ENCODE results near the gene EPYC.

Gene EPYC

DNA sequence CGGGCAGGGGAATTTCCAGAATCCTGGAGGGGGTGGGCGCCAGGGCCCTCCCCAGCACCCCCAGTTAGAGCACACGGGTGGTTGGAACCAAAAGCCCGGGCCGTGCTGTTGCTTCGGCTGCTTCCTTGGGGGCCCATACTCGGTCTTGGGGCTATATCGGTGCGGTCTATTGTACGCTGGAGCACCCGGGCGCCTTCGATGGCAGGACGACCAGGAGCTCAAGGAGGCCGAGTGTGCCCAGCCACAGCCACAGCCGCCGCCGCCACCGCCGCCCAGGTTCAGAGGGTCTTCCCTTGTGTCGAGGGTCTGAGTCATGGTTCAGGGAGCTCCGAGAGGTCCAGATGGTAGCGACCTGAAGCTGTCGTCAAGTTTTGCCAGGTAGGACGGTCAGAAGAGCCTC is 50.3 kb downstream of the EPYC start:
- DNase-seq, result no peak

DNA sequence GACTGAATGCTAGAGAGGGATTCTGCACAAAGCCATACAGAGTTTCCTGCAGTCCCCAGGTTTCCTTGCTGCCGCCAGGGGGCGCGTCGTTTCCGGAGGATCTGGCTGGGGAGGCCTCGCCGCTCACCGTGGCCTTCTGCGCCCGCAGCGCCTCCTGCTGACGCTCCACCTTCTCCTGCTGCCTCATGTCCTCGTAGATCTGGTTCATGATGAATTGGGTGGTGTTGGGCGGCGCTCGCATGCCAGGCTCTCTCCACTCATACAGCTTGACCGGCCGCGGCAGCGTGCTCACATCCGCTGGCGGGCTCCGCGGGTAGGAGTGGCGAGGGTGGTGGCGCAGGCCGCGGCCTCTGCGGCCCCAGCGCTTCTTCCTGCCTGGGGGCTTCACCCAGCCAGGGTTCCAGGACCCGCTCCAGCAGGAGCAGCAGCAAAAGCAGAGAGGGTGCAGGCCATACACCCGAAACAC is 50.8 kb downstream of the EPYC start:
- no peak for DNase-seq

DNA sequence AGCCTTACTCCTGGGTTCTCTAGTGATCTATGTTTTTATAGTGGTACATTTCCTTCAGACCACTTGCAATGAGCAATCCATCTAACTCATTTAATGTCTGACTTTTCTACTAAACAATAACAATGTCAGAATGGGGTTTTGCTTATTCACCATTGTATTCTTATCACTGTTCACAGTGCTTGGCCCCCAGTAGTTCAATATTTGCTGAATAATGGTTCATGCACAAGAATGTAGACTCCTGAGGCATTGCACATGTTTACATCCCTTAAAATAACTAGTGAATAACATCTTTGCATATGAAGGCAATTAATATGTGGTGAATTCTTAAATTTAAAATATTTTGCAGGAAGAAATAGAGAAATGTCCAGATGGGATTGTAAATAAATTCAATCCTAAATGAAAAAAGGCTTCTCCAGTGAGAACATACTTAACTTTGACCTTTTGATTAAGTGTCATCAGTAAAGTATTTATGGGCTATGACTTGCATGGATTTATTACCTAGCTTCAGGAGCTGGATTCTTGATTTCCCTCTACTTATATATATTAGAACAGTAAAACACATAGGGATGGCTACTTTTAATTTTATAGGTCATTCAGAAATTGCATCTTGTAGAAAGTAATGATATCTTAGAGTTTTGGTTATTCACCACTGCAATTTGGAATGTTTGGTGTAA is 53.2 kb downstream of the EPYC start:
- DNase-seq, result no peak

DNA sequence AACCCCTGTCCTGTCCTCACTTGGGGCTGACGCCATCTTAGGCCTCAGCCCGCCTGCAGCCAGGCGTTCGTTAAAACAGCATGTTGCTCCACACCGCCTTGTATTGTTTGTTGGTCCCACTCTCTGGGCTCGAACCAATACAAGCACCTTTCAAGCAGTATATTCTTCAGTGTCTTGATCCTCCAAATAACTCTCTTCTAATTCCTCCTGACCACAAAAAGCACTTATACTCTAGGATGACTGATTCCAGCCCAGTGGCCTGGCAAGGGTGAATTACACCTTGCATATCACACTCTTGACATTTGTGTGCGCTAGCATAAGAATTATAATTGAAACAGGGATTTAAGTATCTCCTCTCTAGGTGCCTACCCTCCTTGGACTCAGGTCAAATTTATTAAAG is 56.9 kb downstream of the EPYC start:
- no peak for DNase-seq

DNA sequence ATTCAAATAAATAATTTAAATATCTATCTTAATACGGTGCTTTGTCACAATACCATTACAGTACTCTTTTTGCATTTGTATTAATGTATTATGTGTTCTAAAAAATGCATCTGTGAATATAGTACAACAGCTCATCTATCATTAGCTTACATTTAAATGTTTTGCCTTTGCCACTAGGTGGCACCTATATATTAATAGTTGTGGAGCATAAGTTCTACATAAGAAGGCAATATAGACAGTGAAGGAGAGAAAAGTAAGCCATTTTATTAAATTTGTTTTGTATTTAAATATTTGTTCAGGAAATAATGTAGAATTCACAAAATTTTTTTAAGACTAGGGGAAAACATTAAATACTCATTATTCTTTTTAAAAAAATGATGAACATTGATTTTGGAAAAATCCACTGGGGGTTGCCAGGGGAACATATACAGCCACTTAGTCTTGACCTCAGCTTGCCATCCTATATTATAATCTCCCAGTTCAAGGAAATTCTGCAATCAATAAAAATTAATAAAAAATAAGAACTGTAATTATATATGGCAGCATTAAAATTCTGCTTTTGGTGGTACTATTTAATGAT is 59.6 kb downstream of the EPYC start:
- peak; percentile 47 for DNase-seq

DNA sequence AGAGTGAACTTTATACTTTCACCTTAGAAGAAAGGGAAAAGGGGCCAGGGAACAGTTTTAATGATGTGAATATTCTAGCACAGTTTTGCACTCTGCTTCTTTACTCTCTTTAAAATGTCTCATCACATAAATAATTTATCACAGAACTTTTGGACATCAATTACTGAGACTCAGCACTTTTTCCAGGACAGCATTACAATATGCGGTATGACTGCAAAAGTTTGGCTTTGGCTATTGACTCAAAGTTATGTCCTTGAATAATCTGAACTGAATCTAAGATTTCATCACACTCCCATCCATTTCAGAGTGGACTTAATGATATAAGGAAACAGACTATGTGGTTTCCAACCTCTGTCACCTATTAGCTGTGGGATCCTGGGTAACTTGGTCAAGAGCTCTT is 61.5 kb downstream of the EPYC start:
- DNase-seq, result no peak

DNA sequence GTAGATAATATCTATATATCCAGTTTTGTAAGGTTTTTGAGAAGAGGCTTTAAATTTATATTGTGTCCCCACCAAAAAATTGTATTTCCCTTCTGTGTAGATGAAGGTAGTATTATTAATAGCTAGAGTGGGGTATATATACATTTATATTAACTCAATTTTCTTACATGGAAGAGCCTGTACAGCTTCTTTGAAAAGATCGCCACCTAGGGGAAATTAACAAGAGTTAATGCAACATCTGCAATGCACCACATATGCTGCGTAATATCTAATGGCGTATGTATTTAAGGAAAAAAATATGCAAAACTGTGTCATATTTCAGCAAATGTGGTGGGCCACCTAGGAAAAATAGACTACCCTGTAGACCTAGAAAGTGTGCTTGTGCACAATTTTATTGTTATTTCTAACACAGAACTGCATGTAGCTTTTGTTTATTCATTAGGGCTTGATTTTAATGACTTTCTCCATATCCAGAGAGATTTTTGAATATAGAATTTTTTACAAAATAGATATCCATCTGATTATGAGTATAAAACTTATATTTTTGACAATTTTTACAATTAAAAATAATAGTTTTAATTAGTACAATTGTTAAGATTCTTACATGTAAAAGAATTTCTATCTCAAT is 63.8 kb downstream of the EPYC start:
- DNase-seq, result peak; percentile 56

DNA sequence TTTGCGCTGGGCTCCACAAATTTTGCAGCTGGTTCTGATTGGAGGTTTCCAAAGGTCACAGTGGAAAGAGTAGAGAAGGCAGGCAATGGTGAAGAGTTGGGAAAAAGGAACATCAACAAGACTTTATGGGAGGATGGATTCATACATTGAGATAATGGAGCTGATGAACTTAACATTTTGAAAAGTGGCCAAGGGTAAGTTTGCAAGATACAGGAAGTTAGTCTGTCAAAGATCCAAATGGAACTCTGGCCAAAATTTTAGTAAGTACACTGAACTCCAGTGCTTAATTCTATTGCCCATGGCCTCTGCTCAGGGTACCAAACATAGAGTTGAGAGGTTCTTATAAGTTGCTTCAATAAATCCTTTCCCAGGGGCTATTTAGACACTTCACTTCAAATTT is 65.4 kb downstream of the EPYC start:
- DNase-seq, result no peak

DNA sequence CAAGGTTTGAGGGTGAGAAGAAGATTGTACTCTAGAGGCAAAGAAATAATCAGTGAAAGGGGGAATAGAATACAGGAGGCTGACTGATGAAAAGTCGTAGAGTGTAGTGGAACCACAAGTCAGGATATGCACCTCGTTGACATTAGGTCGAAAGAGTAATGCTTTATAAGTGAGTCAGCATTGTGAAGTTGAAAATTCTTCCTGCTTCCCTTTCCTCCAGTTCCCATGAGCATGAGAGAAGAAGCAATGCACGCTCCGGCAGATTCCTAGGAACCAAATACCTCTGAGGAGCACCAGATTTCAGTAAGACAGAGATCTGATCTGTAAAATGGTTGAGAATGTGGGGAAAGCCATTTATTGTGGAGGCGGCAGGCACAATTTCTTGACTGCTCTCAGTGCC is 66.3 kb downstream of the EPYC start:
- no peak for DNase-seq

DNA sequence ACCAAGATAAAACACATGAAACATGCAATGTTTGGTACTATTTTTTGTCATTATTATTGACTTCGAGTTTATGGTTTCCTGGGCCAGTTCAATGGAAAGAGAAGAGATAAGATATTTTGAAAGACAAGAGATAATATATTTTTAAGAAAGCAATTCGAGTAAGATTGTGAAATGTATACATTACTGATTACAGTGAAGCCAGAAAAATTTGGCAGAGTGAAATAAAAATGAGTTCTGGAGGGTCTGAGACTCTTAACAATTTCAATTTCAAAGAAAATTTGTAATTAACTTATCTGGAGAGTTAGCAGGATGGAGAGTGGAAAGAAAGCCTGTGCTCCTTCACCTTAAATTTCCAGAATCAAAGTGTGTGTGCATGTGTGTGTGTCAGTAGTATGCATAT is 67.1 kb downstream of the EPYC start:
- DNase-seq, result no peak

DNA sequence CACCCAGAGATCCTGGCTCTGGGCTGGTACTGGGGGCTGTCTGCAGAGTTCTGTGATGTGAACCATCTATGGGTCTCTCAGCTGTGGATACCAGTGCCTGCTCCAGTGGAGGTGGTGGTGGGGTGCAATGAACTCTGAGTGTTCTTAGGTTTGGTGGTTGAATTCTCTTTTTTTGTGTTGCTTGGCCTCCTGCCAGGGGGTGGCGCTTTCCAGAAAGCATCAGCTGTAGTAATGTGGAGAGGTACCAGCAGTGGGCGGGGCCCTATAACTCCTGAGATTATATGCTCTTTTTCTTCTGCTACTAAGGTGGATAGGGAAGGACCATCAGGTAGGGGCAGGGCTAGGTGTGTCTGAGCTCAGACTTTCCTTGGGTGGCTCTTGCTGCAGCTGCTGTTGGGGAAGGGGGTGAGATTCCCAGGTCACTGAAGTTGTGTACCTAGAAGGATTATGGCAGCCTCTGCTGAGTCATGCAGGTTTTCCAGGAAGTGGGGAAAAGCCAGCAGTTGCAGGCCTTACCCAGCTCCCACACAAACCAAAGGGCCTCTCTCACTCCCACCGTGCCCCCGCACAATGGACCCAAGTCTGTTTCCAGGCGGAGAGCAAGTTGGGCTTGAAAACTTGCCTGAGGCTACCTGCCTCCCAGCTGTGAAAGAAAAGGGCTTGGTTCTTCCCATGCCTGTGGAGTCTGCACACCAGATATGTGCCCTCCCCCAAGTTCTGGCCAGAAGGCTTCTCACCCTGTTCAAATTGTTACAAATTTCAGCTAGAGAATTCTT is 68.4 kb downstream of the EPYC start:
- DNase-seq, result no peak

DNA sequence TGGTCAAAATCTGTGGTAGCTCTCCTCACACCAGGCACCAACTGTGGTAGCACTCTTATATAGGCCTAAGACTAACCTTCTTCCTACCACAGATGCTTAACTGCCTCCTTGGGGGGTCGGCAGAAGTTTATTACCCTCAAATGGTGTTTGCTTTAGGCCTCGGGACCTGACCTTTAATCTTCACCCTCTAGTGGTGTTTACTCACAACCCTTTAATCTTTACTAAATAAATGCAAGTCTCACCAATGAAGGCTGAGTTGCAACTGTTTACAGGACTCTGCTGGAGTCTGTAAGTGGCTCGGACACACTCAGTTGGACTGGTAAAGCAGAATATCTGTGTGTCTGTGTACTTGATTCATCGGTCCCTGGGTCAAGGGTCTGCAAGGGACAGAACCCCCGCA is 79.2 kb downstream of the EPYC start:
- no peak for DNase-seq

DNA sequence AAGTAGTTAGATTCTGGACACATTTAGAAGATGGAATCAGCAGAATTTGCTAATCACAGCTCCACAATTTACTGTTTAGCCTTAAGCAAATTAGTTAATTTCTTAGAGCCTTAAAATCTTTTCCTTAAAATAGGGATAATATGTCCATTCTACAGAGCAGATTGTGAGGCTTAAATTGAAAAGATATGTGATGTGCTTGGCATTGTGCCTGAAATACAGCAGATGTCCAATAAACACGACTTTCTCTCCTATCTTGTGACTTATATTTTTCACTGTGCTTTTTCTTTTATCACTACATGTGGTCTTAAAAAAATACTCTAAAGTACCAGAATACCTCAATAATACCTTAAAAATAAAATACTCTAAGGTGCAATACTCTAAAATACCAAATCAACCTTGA is 80.4 kb downstream of the EPYC start:
- DNase-seq, result peak; percentile 4

DNA sequence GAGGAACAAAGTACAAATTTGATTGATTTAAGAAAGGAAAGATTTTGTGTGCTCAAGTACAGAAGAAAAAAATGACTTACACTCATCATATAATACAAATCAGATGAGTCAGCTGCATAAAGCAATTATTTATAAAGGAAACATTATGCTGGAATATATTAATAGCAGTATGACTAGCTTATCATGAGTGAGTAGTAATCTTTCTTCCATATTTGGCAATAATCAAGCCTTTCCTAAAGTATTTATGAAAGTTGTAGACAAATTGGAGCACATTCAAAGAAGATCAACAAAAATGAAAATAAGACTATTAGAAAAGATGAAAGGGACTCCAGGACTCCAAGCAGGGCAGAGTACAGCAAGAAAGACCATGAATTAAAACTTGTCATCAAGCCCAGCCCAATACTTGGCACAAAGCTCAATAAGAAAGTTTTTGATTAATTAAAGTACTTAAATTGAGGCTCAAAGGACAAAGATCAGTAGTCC is 82.6 kb downstream of the EPYC start:
- peak; percentile 29 for DNase-seq

DNA sequence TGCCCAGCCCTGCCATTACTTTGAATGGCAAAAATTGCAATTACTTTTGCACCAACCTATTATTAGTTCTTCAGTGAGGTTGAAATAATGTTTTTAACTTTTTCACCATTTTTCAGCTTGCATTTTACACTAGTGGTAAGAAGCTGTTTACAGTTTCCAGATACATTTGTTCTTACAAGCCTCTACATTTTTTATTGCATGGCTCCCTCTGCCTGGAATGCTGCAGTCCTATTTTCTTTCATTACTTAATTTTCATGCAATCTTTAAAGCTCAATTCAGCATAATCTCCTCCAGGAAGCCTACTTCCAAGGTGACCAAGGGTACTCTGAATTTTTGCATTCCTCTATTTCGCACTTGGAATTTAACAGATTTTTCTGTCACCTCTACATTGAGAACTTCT is 83.2 kb downstream of the EPYC start:
- DNase-seq, result no peak

DNA sequence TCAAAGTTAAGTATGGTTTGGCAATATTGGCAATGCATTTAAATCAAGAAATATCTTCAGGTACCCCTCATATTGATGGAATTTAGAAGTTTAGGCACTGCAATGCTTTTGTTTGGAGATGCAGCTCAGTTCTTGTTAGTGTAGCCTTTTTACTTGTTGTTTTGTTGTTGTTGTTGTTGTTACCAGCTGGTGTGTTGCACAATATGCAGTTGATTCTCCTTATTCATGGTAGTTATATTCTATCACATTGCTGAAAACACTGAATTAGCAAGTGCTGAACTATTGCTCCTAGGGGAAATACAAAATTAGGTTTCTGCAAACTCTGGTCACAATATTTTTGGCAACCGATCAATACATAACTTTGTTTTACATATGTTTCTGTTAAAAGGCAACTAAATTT is 84.5 kb downstream of the EPYC start:
- DNase-seq, result no peak

DNA sequence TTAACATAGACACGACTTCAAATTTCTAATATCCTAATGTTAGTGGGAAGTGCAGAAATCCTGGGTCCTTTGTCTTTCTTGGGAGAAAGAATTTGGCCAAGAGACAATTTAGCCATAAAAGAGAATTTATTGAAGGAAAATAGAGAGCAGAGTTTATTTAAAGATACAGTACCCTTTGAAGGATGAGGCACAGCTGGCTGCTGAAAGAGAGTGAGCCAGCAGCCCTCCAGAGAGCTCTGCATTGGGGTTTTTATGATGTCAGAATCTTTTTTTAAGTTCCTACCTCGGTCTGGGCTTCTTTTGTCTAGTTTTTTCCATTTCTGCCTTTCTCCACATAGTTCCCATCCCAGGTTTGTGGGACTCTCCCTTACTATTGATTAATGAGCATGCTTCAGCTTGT is 87.3 kb downstream of the EPYC start:
- no peak for DNase-seq

DNA sequence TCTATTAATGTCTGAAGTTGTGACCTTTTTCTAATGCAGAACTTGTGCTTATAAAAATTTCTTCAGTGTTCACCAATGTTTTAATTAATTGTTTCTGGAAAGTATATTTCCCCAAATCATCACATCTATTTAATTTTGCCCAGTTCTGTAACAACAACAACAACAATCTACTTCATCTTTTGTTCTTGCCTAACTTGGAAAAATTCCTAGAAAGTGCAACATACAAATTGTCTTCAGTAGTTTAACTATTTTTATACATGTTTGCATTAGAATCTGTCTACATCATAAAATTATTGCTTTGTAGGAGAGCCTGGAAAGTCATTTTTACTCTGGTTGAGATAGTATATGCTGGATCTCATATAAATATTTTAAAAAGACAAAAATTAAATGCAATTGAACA is 88.3 kb downstream of the EPYC start:
- no peak for DNase-seq

DNA sequence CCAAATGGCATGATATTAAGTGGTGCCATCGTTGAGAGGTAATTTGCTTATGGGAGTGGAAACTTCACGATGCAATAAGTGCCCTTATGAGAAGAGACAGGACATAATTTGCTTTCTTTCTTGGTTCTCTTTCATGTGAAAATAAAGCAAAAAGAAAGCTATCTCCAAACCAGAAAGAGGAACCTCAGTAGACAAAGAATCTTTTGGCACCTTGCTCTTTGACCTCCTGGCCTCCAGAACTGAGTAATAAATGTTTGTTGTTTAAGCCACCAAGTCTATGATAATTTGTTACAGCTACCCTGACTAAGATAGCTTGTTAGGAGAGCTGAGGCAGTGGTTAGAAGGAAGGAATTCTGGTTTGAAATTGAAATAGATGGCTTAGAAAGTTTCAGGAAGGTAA is 89.4 kb downstream of the EPYC start:
- no peak for DNase-seq
